Keratinocyte (primary cell): ENCODE data around the gene MYLIP. TPM values are rescaled to one million over a fixed set of nuclear protein-coding genes. Genes with fewer than 3 reads are reported as not detected.

Experiments
- DNase-seq: peaks from one replicate; pipeline ENCODE4 v3.0.0-alpha.2; 2011; ENCODE audit warnings: low read depth, missing footprints, low spot score
- FAIRE-seq: peaks from 2 replicates; lab custom pipeline; 2011; peaks lifted over from hg19 to GRCh38; lab: Jason Lieb, UNC
- H2AFZ ChIP-seq: 2 replicates; pipeline ENCODE4 v1.6.0; 2012; ENCODE audit warnings: low read length, control low read depth, inconsistent platforms; ENCODE audit not compliant: control insufficient read depth
- H3K27ac ChIP-seq: 2 replicates; pipeline ENCODE4 v1.5.1; 2011; ENCODE audit warnings: low read length; ENCODE audit not compliant: control insufficient read depth, insufficient read depth
- H3K27me3 ChIP-seq: 3 replicates; pipeline ENCODE4 v1.6.0; 2011; ENCODE audit warnings: low read length; ENCODE audit not compliant: control insufficient read depth, insufficient read depth; ENCODE audit errors: extremely low read depth
- H3K36me3 ChIP-seq, 2 experiments: 2 replicates in 1 of 2; 3 replicates in 1 of 2; pipeline ENCODE4 v1.5.1; 2011; ENCODE audit warnings: low read length in 2 of 2, mild to moderate bottlenecking in 1 of 2; ENCODE audit not compliant: control insufficient read depth in 2 of 2, insufficient read depth in 2 of 2; ENCODE audit errors: extremely low read depth in 1 of 2
- H3K4me1 ChIP-seq: 3 replicates; pipeline ENCODE4 v1.5.1; 2011; ENCODE audit warnings: low read length; ENCODE audit not compliant: control insufficient read depth, insufficient read depth; ENCODE audit errors: extremely low read depth
- H3K4me2 ChIP-seq: 3 replicates; pipeline ENCODE4 v1.6.0; 2011; ENCODE audit warnings: low read depth, low read length; ENCODE audit not compliant: control insufficient read depth, insufficient read depth; ENCODE audit errors: extremely low read depth
- H3K4me3 ChIP-seq, 3 experiments: fragments of 200-600 bp in 1 of 3; sonication (generic) in 1 of 3; 2 replicates in 2 of 3; 3 replicates in 1 of 3; pipeline ENCODE4 v1.5.1; 2011 to 2016; ENCODE audit warnings: low read length in 3 of 3, mild to moderate bottlenecking in 3 of 3, control low read depth in 2 of 3, inconsistent platforms in 1 of 3, low read depth in 1 of 3, mixed read lengths in 1 of 3, mixed run types in 1 of 3, moderate library complexity in 1 of 3; ENCODE audit not compliant: control insufficient read depth in 2 of 3, insufficient read depth in 2 of 3; ENCODE audit errors: extremely low read depth in 1 of 3
- H3K79me2 ChIP-seq: 2 replicates; pipeline ENCODE4 v1.6.0; 2012; ENCODE audit warnings: low read length; ENCODE audit not compliant: control insufficient read depth, insufficient read depth
- H3K9ac ChIP-seq: 3 replicates; pipeline ENCODE4 v1.6.0; 2011; ENCODE audit warnings: low read length; ENCODE audit not compliant: control insufficient read depth, insufficient read depth; ENCODE audit errors: extremely low read depth
- H3K9me1 ChIP-seq: 3 replicates; pipeline ENCODE4 v1.6.0; 2011; ENCODE audit warnings: low read length; ENCODE audit not compliant: control insufficient read depth, insufficient read depth; ENCODE audit errors: extremely low read depth
- H3K9me3 ChIP-seq: 2 replicates; pipeline ENCODE4 v1.5.1; 2012; ENCODE audit warnings: low read depth, low read length; ENCODE audit not compliant: control insufficient read depth
- H4K20me1 ChIP-seq: 3 replicates; pipeline ENCODE4 v1.6.0; 2011; ENCODE audit warnings: low read length; ENCODE audit not compliant: control insufficient read depth, insufficient read depth; ENCODE audit errors: extremely low read depth
- EZH2 ChIP-seq: IDR thresholded peaks from one replicate; pipeline ENCODE4 v1.6.1; 2012; ENCODE audit warnings: inconsistent platforms, mild to moderate bottlenecking, low read length, moderate library complexity
- dilution Hi-C: fragments of 300-500 bp; cut with MboI; formaldehyde crosslinking; loops from one replicate; pipeline ENCODE4 v1.7.0; 2020; ENCODE audit warnings: low sequenced_read_pairs; ENCODE audit not compliant: extremely low pct_ligation_motif_present
- polyA plus RNA-seq, 5 experiments: library from polyadenylated mRNA; depleted of rRNA in 3 of 5; stranded (reverse) in 3 of 5; stranded (forward) in 1 of 5; unstranded in 1 of 5; fragments of >200 nt; gene quantifications; 1 replicate in 1 of 5; 2 replicates in 3 of 5; 3 replicates in 1 of 5; pipeline versions ENCODE4 v1.2.1 to v1.2.3, GENCODE V29; 2011 to 2012; ENCODE audit warnings: missing spikeins in 2 of 5, low read depth in 1 of 5, low replicate concordance in 1 of 5
- TF ChIP-seq, protein P1 (sequence below), 3 experiments: IDR thresholded peaks in 1 of 3; conservative IDR thresholded peaks in 1 of 3; optimal IDR thresholded peaks in 1 of 3; 2 replicates in 2 of 3; 3 replicates in 1 of 3; pipeline versions ENCODE3 to v1.5.1; 2011; ENCODE audit warnings: low read length in 3 of 3, mild to moderate bottlenecking in 3 of 3, moderate library complexity in 2 of 3, control low read depth in 1 of 3, inconsistent platforms in 1 of 3; ENCODE audit not compliant: insufficient read depth in 2 of 3; ENCODE audit errors: extremely low read depth in 1 of 3

Gene MYLIP
- polyA plus RNA-seq, 1 donor (not counting 4 experiments of a cell fraction or from before 2014, with no cell fraction given) = 5.8 TPM

DNA sequence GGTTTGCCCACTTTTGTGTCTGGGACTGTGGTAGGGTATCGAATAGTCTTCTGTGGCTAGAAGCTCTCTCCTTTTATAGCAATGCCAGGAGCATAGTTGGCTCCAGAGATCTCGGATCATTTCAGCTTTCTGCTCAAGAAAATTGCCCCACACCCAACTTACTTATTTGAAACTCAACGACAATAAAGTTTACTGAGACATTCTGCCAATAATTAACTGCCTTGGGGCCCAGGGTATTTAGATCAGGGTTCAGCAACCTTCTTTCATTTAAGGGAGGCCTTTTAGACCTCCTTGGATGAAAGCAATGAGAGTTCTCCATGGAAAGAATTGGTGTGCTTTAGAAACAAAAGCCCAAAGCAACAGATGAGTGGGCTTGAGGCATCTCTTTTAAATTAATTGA, 55.7 kb downstream of the MYLIP start:
- dilution Hi-C loops = loop anchor here (25.0 kb wide), 1 partner anchor 497 kb away; no protein-coding TSS in a partner anchor
- no peaks in the 10 kb centered on the region for H3K79me2 ChIP-seq
- no peak for TF ChIP-seq EZH2
- TF ChIP-seq, protein P1, sequence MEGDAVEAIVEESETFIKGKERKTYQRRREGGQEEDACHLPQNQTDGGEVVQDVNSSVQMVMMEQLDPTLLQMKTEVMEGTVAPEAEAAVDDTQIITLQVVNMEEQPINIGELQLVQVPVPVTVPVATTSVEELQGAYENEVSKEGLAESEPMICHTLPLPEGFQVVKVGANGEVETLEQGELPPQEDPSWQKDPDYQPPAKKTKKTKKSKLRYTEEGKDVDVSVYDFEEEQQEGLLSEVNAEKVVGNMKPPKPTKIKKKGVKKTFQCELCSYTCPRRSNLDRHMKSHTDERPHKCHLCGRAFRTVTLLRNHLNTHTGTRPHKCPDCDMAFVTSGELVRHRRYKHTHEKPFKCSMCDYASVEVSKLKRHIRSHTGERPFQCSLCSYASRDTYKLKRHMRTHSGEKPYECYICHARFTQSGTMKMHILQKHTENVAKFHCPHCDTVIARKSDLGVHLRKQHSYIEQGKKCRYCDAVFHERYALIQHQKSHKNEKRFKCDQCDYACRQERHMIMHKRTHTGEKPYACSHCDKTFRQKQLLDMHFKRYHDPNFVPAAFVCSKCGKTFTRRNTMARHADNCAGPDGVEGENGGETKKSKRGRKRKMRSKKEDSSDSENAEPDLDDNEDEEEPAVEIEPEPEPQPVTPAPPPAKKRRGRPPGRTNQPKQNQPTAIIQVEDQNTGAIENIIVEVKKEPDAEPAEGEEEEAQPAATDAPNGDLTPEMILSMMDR (optimal IDR thresholded peaks at IDR 0.05 in 1 of 3, IDR thresholded peaks at IDR 0.05 in 1 of 3, conservative IDR thresholded peaks at IDR 0.05 in 1 of 3; ENCODE audit: extremely low read depth in 1 of 3, insufficient read depth in 2 of 3, low read length in 3 of 3) = no peak
- no peaks in the 10 kb centered on the region for H3K36me3 ChIP-seq
- H3K4me1 ChIP-seq = no peaks in the 10 kb centered on the region
- no peaks in the 10 kb centered on the region for H3K9me1 ChIP-seq
- H3K4me3 ChIP-seq = no peak overlapping the region
- H3K4me2 ChIP-seq = no peak overlapping the region
- H4K20me1 ChIP-seq = no peaks in the 10 kb centered on the region
- H3K9me3 ChIP-seq = no peaks in the 10 kb centered on the region
- no peak overlapping the region for H3K9ac ChIP-seq
- peaks cover 5% of the 10 kb centered on the region for H3K27me3 ChIP-seq
- DNase-seq (no peak), FAIRE-seq (no peak)
- H2AFZ ChIP-seq = no peak overlapping the region
- H3K27ac ChIP-seq = no peak overlapping the region

DNA sequence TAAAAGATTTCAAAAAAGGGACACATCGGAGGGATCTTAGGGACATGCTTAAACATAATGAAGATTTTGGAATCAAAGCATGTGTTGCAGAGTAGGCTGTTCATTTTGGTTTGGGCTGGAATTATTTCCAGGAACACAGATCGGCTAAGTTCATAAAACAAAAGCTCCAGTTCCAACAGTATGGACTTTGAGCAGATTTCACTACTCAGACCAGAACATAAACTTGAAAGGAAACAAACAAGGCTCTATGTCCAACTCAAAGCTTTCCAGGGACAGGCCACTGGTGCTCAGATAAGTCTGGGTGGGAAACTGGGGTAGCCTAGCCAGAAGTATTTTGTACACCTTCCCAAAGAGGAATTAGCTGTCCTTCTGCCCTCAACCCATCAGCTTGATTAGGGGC, 58.3 kb downstream of the MYLIP start:
- Histone ChIP-seq H3K36me3 (no peaks in the 10 kb centered on the region), H3K9me3 (no peaks in the 10 kb centered on the region), H3K27ac (no peak overlapping the region), H3K27me3 (peaks cover 5% of the 10 kb centered on the region), H3K9me1 (no peaks in the 10 kb centered on the region), H3K9ac (no peak overlapping the region), H3K79me2 (no peaks in the 10 kb centered on the region), H3K4me1 (no peaks in the 10 kb centered on the region), H3K4me2 (no peak overlapping the region), H3K4me3 (no peak overlapping the region), H2AFZ (no peak overlapping the region), H4K20me1 (no peaks in the 10 kb centered on the region)
- no peak for DNase-seq
- FAIRE-seq = no peak
- TF ChIP-seq EZH2 = no peak
- TF ChIP-seq, protein P1 (optimal IDR thresholded peaks at IDR 0.05 in 1 of 3, IDR thresholded peaks at IDR 0.05 in 1 of 3, conservative IDR thresholded peaks at IDR 0.05 in 1 of 3; ENCODE audit: extremely low read depth in 1 of 3, insufficient read depth in 2 of 3, low read length in 3 of 3) = no peak
- dilution Hi-C loops = loop anchor here (25.0 kb wide), 1 partner anchor 500 kb away; no protein-coding TSS in a partner anchor
